GM18508 (cell line): ENCODE data around the gene DDAH1.

Experiments used
- ATAC-seq: cut with Tn5 transposase; IDR thresholded peaks from one replicate; pipeline ENCODE4 v1.9.1; 2021; ENCODE audit warnings: moderate number of reproducible peaks; ENCODE audit not compliant: insufficient read depth, unreplicated experiment

The DDAH1 gene

DNA sequence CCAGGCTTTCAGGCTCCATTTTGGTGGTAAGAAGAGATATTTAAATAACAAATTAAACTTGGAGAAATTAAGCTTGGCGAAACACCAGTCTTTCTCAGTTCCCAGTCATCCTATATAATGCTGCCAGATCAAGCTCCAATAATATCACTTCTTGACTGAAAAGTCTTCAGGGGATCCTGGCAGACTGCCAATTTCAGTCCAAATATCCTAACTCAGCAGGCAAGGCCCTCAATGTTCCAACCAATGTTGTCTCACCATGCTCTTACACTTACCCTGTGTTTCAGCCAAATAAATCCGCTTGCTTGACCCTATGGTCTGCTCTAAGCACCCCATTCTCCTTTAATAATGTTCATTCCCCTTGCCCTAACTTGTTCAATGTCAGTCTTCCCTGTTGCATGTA lies 148.6 kb downstream of the DDAH1 start:
- ATAC-seq = no peak

DNA sequence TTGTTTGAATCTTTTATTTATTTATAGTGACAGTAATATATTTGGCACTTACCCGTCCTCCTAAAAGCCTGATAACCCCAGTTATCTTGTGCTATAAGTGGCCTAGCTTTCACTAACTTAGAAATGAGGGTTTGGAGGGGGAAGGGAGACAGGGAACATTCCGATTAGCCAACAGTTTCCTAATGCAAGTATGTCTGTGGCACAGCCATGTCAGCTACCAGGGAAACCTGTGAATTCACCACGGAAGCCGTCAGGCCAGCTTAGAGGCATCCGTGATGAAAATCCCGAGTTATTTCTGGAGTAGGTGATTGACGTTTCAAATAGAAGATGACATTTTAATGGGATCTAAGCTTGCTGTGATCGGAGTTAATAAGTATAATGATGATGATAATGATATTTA lies 149.2 kb downstream of the DDAH1 start:
- no peak for ATAC-seq

DNA sequence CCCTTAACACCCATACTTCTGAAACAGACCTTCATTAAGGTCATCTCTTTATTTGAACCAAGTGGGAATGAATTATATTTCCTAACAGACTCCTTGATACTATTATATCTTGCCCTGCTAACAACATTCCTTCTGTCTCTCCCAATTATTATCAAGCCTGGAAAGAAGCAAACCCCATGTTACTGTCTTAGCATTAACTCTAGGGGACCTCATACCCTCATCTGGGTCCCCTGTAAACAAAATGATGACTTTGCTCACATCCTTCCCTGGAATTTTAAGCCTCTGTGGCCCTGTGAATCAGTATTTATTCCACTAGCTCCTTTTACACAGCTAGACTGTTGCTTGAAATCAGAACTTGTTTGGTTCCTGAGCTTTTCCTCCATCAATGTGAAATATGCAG lies 150.2 kb downstream of the DDAH1 start:
- ATAC-seq = no peak

DNA sequence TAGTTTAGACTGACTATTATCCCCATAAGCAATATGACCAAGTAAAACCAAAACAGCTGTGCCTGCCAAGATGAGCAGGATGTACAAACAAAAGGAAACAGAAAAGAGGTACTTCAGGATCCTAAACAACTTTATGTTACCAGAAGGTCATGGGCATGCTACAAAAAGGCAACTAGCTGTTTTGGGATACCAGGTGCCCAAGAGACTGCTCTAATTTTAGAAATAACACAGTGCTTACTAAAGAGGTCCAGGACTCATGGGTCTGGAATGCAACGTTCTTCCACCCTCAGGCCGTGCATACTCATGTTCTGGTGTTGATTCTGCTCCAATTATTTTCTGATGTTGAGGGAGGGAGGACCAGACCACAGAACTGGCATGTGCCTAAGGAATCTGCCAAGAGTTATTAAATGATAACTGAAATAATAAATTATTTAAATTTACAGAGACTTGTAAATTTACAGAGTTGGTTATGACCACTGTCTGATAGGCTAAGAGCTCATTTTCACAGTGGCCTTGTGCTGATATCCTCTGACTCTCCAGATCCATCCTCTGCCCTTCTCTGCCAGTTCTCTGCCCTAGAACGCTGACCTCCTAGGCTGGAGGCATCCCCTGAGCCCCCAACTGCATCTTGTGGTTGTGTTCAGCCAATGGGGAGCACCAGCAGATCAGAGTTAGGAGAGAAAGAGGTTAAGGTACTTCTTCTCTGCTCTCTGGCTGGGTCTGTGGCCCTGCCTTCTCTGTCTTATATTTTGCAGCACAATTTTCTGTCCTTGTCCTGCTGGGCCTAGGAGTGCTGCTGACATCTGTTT lies 150.9 kb downstream of the DDAH1 start:
- ATAC-seq = no peak

DNA sequence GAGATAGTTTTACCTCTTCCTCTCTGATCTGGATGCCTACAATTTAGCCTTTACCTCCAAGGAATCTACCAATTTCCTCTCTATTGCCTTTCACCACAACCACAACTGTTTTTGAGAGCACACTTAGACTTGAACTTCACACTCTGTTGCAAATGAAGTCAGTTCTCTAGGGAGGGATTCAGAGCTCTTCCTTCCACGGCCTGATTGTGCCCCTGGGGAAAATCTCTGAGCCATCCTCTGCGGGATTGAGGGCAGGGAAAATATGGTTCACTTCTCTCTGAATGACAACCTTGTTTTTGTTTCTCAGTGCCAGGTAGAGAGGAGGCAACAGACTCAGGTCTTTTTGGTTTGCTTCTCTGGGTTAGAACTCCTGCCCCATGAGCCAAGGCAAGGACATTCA lies 153.1 kb downstream of the DDAH1 start:
- no peak for ATAC-seq

DNA sequence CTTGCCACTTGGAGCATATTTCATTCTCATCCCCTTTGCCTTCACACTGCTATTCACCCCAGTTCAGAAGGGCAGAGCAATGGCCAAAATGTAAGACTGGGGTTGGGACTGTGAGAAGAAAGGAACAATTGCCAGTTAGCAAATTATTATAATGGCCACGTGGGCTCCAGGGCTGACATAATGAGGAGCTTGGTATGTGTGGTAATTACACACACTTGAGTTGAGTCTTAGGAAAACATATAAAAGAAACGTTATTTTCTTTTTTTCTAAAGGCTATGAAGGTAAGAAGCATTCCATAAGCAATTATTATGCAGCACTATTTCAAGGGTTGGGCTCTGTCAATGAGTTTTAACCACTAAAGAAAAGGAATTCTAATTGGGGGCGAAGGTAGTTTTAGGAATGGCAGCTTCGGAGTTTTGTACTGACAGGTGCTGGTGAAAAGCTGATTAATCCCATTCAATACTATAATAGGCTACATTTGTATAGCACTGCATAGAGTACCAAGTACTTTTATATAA lies 156.1 kb downstream of the DDAH1 start:
- ATAC-seq = no peak

DNA sequence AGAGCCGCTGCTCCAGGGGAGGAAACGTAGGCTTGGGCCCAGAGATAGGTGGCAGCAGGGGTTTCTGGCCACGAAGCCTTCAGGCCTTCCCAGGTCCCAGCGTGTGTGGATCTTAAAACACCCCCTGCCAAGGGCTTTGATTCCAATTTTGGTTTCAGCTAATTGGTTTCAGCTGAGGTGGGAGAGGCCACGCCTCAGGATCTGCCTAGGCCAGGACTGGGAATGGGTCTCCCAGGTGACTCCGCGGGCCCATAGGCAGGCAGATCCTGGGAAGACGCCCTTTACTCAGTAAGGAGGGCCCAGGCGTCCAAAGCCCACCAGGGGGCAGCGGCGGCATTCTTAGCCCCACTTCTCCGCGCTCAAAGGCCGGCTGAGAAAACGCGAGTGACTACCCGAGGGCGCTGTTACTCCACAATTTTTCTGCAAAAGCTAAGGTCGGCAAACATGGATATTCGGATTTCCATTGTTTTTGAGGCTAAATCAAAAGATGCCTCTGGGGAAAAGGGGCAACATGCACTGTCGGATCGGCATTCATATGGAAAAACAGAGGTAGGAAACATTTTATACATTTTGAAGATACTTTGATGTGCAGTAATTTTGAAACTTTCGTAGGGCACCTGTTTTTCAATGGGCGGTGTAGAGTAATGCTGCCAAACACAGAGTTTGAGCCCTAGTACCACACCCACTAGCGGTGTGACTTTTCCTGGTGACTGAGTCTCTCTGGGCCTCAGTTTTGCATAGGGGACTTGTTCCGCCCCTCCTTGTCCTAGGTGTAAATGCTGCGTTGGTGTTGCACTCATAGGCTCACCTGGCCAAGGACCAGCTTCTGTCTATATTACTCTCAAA lies 156.7 kb downstream of the DDAH1 start:
- peak; percentile 64 for ATAC-seq

DNA sequence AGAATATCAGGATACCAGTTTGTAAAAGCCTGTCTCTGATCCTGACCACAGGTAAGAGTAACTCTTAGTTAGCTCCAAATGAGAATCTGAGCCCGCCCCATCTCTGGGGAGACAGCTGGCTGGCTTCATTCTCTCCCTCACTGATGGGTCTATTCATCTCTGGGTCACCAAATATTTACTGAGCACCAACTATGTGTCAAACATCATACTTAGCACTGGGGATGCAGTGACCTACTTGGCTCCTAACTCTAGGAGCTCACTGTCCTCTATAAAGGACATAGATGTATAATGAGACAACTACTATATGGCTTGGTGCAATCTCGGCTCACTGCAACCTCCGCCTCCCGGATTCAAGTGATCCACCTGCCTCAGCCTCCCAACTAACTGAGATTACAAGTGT lies 158.7 kb downstream of the DDAH1 start:
- no peak for ATAC-seq

DNA sequence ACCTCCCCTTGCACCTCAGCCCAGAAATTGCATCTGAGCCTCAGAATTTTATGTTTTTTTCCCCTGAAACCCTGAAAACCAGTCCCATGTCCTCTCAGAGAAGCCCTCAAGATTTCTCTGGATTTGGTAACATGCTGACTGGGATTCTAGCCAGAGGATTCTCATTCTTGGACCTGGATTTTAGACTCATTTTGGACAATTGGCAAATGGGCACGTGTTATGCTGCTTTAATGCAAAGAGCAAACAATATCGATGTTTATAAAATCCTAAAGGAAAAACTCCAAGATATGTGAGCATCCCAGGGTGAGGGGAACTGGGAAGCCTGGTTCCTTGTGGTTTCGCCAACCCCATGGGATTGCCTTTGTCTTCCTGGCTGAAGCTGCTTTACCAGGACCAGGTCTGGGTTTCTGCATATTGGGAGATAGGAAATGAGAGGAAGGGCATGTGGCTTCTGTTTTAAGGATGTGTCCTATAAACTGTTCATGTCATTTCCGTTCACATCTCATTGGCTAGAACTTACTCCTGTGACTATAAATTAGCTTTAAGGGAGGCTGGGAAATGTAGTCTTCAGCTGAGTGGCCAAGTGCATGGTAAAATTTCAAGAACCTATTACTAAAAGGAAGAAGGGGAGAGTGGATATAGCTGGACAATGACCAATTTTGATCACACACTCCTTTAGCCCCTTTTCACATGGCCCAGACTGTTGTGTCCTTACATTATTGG lies 161.4 kb downstream of the DDAH1 start:
- no peak for ATAC-seq

DNA sequence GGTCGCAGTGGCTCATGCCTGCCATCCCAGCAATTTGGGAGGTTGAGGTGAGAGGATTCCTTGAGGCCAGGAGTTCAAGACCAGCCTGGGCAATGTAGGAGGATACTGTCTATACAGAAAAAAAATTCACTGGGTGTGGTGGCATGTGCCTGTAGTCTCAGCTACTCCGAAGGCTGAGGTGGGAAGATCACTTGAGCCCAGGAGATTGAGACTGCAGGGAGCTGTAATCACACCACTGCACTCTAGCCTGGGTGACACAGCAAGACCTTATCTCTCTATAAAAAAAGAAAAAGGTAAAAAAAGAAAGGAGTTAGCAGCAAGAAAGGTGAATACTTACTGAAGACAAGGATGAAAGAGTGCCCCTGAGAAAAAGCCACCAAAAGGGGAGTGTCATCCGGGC lies 164.8 kb downstream of the DDAH1 start:
- ATAC-seq = no peak

DNA sequence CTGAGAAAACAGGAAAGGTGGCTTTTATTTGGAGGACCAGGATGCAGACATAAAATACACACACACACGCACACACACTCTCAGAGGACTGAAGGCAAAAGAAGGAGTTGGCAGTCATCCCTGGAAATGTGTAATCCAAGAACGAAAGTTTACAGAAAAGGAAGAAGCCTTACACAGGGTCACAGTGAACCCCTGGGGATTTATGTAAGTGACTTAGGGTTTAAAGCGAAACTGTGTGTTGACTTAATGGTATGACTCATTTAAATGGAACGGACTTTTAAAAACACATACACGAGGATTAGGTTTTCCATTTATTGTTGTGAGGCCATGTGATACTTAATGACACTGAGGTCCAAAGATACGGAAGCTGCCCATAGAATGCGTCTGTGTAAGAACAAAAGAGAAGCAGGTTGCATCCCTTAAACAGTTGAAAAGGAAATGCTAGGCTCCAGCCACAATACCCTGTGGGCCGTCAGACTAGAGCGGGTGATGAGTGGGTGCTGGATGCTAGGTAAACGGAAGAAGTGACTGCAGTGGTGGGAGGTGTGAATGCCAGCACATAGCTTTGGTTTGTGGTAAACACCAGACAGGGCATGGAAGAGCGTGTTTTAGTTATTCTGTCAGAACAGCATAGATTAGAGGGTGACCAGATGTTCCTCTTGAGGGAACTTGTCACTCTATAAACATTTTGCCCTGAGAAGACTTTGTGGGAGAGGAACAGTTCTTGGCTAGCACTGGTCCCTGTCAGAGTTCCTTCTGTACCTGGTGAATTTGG lies 166.9 kb downstream of the DDAH1 start:
- ATAC-seq = peak; percentile 95

DNA sequence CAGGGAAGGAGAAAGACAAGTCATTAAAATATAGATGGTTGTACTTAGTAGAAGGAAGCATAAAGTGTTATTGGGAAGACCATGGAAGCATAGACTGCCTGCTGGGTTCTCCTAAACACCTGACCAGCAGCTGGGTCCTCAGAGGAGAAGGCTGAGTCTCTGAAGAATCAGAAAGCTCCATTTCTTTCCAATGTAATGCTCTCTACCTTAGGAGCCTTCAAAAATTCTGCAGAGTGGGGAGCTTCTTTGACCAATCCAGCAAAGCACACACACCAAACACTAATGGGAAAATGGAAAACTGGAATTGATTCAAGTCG lies 167.5 kb downstream of the DDAH1 start:
- ATAC-seq = no peak

DNA sequence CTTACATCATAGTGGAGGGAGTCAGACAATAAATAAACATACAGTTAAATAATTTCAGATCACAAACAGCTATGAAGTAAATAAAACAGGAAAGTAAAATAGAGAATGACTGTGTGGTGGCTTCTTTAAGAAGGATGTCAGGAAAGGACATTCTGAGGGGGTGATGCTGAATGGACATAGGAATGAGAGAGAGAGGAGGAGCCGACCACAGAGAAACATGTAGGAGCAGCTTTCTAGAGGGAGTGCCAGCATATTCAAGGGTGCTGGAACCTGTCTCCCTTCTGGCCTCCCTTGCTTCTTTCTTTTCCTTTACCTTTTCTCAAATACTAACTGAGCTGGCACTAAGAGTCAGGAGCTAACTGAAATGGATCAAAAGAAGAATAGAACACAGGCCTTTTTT lies 168.0 kb downstream of the DDAH1 start:
- ATAC-seq = no peak

DNA sequence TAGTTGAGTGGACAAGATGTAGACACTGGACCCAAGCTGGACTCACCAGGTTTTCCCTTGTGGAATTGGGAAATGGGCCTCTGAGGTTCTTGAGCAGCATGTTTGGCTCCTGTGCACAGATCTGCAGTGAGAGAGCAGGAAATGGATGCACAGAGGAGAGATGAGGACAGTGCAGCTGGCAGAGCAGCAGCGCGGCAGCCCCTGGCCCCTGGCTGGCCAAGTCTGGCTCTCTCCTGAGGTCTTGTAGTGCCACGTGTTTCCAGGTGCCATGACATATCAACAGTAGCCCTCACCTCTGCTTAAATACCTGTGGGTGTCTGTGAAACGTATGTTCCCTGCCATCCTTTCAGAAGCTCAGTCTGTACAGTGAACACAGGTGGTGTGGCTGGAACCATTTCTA lies 169.3 kb downstream of the DDAH1 start:
- ATAC-seq = no peak

DNA sequence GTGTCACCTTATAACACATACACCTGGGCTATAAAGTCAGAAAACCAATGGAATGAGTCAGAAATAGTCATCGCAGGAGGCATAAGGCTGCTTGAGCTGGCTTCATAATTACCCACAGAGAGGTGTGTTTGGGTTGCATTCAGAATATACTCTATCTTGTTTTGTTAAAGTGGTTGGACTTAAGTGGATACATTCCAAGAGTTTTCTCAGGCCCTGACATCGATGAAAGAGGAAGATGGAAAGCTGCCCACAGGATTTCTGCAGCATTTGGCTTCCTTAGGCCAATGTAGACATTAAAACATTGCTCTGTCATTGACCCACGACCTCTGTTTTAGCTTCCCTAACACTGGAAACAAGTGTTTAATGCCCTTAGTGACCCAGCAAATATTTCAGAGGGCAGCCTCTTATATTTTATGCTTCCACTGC lies 169.9 kb downstream of the DDAH1 start:
- ATAC-seq = no peak

DNA sequence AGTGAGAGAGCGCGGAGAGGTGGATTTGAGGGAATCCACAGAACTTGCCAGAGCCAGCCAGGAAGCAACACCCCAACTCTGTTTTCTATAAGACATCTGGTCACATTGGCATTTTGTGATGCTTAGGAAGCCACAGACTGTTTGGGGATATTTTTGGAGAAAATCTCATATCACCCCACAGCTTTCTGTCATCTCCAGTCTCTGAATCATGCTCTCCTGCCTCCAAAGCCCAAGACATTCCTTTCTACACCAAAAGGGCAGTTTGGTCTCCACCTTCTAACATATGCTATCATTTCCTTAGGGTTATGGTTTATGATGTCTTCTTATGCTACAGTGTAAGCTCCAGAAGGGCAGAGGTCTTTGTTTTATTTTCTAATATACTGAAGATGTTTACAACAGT lies 174.1 kb downstream of the DDAH1 start:
- no peak for ATAC-seq

DNA sequence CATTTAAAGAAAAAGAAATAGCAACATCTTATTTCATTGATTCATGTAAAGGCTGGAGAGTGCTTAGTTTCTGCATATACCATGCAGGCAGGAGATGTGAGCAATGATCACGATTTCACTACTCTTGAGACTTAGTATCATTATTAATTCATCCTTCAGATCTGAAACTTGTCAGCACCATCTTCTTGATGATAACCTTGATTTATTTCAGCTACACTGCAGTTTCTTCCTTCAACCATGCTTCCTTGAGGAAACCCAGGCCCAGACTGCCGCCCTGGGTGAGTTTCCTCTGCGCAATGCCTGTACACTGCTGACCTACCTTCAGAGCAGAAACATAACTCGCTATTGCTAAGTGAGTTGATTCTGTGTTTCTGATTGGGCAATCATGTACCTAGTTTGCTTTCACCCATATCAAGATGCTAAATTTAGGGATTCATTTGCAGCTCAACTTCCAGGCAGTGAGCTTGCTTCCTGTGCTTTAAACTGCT lies 175.1 kb downstream of the DDAH1 start:
- no peak for ATAC-seq

DNA sequence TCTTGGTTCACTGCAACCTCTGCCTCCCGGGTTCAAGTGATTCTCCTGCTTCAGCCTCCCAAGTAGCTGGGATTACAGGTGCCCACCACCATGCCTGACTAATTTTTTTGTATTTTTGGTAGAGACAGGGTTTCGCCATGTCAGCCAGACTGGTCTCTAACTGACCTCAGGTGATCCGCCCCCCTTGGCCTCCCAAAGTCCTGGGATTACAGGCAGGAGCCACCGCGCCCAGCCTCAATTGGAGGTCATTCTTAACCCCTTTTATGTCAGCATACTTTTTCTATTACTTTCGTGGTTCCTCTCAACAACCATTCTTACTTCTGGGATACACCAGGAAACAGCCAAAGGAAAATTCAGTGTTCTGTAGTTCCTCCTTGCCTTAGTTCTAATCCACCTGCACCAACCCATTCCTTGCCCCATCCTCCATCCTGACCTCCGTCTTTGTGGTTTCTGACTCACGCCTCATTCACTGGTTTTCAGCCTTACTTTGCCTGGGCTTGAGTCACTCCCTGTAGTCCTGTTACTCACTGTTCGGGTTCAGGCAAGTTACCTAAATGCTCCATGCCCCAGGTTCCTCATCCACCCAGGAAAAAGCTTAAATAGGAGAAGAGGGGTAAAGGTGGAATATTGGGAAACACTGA lies 175.6 kb downstream of the DDAH1 start:
- ATAC-seq = no peak

DNA sequence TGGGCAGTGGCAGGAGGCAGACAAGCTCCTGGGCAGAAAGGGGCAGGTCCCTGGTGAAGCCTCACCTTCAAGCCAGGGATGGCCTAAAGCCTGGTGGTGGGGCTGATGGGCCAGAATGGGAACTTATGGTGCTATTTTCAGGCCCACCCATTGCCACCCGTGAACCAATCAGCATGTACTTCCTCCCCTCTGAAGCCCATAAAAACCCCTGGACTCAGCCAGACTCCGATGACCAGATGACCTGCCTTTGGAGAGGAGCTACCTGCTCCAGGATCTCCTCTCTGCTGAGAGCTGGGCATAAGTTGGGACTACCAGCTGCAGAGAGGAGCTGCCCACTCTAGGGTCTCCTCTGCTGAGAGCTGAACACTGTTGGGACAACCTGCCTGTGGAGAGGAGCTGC lies 180.8 kb downstream of the DDAH1 start:
- ATAC-seq = no peak
